Measurements from ENCODE around the gene ZNF804B.

GRCh38 chr7:89335490-89335889 lies 576.0 kb downstream of the ZNF804B start:
- TF ChIP-seq CTCF (conservative IDR thresholded peaks at IDR 0.05; ENCODE audit: low read depth, low read length) (no peak), POLR2A (IDR thresholded peaks at IDR 0.05; ENCODE audit: low read depth, low read length) (no peak), BHLHE40 (IDR thresholded peaks at IDR 0.05; ENCODE audit: low read depth, low read length) (no peak), MAZ (IDR thresholded peaks at IDR 0.05; ENCODE audit: borderline replicate concordance, low read depth, low read length) (no peak), SMC3 (IDR thresholded peaks at IDR 0.05; ENCODE audit: low read depth, low read length) (no peak)
